ENCODE measurements around the gene GARNL3.

Gene GARNL3

DNA sequence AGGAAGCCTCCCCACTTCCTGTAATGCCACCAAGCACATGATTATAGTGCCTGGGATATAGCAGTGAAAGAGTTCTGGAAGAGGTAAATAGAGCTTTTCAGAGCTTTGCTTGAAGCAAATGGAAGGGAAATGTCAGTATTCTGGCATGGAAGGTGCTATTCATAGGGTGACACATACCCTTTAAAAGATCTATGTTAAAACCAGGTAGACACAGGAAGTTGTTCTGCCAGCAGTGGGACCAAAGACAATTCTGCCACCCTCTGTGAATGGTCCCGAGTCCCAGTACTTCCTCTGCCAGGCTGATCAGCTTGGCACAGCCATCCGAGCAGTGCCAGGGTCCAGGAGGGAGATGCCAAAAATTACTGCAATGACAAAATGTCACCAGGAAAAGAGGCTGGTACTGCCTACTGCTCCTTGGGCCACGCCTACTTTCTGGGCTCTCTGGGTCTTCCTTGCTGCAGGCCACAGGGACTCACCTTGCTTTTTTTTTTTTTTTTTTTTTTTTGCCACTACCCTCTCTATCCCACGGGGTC is 26.7 kb downstream of the GARNL3 start:
- no peaks in the 10 kb centered on the region for H3K9me3 ChIP-seq (ENCODE audit: low read depth, low read length)
- no peak overlapping the region for H3K9ac ChIP-seq (ENCODE audit: insufficient read length)
- DNase-seq (ENCODE audit: low read depth, low spot score) = no peak
- H3K36me3 ChIP-seq (ENCODE audit: insufficient read depth, low read length) = no peaks in the 10 kb centered on the region
- no peak for TF ChIP-seq FOXP2 (optimal IDR thresholded peaks at IDR 0.05; ENCODE audit: control extremely low read depth, extremely low read length, insufficient read depth)
- TF ChIP-seq POLR2AphosphoS5 (IDR thresholded peaks at IDR 0.05; ENCODE audit: borderline replicate concordance, low read depth, low read length) = no peak
- TF ChIP-seq EZH2 (IDR thresholded peaks at IDR 0.05) = no peak
- H3K4me3 ChIP-seq = no peak overlapping the region
- H3K27ac ChIP-seq = no peak overlapping the region

GRCh38 chr9:127292415-127292814 is 27.8 kb downstream of the GARNL3 start:
- no peaks in the 10 kb centered on the region for H3K9me3 ChIP-seq (ENCODE audit: low read depth, low read length)
- no peak overlapping the region for H3K4me3 ChIP-seq
- DNase-seq (ENCODE audit: low read depth, low spot score) = no peak
- no peaks in the 10 kb centered on the region for H3K36me3 ChIP-seq (ENCODE audit: insufficient read depth, low read length)
- no peak overlapping the region for H3K9ac ChIP-seq (ENCODE audit: insufficient read length)
- TF ChIP-seq POLR2AphosphoS5 (IDR thresholded peaks at IDR 0.05; ENCODE audit: borderline replicate concordance, low read depth, low read length) (no peak), FOXP2 (optimal IDR thresholded peaks at IDR 0.05; ENCODE audit: control extremely low read depth, extremely low read length, insufficient read depth) (no peak), EZH2 (IDR thresholded peaks at IDR 0.05) (no peak)
- no peak overlapping the region for H3K27ac ChIP-seq

GRCh38 chr9:127293328-127293727 is 28.8 kb downstream of the GARNL3 start:
- Histone ChIP-seq H3K9me3 (ENCODE audit: low read depth, low read length) (no peaks in the 10 kb centered on the region), H3K36me3 (ENCODE audit: insufficient read depth, low read length) (no peaks in the 10 kb centered on the region), H3K9ac (ENCODE audit: insufficient read length) (no peak overlapping the region), H3K27ac (no peak overlapping the region), H3K4me3 (no peak overlapping the region)
- DNase-seq (ENCODE audit: low read depth, low spot score) = no peak
- TF ChIP-seq FOXP2 (optimal IDR thresholded peaks at IDR 0.05; ENCODE audit: control extremely low read depth, extremely low read length, insufficient read depth) (no peak), POLR2AphosphoS5 (IDR thresholded peaks at IDR 0.05; ENCODE audit: borderline replicate concordance, low read depth, low read length) (no peak), EZH2 (IDR thresholded peaks at IDR 0.05) (no peak)

DNA sequence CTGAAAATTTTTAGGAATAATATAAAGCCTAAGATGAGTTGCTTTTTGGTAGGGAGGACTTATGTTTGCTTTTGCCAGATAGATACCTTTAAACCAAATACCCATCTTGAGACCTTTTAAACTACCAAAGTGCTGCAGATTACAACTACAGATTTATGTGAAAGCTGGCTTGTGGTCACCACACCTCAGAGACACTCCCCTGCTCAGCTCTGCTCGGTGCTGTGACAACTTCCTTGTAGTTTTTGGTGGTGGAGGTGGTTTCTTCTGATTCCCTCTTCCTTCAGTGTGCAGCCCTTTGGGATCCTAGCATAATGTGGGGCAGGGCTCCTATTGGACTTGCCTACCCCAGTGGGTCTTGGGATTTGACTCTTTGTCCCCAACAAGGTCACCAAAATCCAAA is 29.2 kb downstream of the GARNL3 start:
- no peak for DNase-seq (ENCODE audit: low read depth, low spot score)

DNA sequence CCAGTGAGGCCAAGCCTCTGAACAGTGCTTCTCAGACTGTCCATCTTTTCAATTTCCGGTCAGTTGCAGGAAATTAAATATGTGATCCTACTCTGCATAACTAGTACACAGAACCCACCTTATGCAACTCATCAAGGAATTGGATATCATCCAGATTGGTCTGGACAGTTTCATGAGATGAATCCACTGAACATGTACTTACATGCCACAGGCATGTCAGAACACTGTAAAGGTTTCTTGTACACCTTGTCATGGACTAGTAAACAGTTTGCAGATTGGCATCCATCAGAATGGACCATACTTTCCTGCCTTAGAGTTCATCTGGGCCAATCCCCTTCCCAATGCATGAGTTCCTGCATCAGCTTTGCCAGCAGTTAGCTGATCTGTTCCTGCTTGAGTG is 30.4 kb downstream of the GARNL3 start:
- no peak overlapping the region for H3K9ac ChIP-seq (ENCODE audit: insufficient read length)
- H3K27ac ChIP-seq = no peak overlapping the region
- no peak overlapping the region for H3K4me3 ChIP-seq
- TF ChIP-seq POLR2AphosphoS5 (IDR thresholded peaks at IDR 0.05; ENCODE audit: borderline replicate concordance, low read depth, low read length) = no peak
- no peak for TF ChIP-seq EZH2 (IDR thresholded peaks at IDR 0.05)
- no peak for TF ChIP-seq FOXP2 (optimal IDR thresholded peaks at IDR 0.05; ENCODE audit: control extremely low read depth, extremely low read length, insufficient read depth)
- no peaks in the 10 kb centered on the region for H3K9me3 ChIP-seq (ENCODE audit: low read depth, low read length)
- no peak for DNase-seq (ENCODE audit: low read depth, low spot score)
- no peaks in the 10 kb centered on the region for H3K36me3 ChIP-seq (ENCODE audit: insufficient read depth, low read length)

More for the DNA sequence above, 29.2 kb downstream of the GARNL3 start:
- TF ChIP-seq FOXP2 (optimal IDR thresholded peaks at IDR 0.05; ENCODE audit: control extremely low read depth, extremely low read length, insufficient read depth) = no peak
- no peak for TF ChIP-seq POLR2AphosphoS5 (IDR thresholded peaks at IDR 0.05; ENCODE audit: borderline replicate concordance, low read depth, low read length)
- H3K9me3 ChIP-seq (ENCODE audit: low read depth, low read length) = no peaks in the 10 kb centered on the region
- H3K9ac ChIP-seq (ENCODE audit: insufficient read length) = no peak overlapping the region
- H3K27ac ChIP-seq = no peak overlapping the region
- no peak overlapping the region for H3K4me3 ChIP-seq
- no peaks in the 10 kb centered on the region for H3K36me3 ChIP-seq (ENCODE audit: insufficient read depth, low read length)

- TF ChIP-seq EZH2 (IDR thresholded peaks at IDR 0.05) (no peak), FOXP2 (optimal IDR thresholded peaks at IDR 0.05; ENCODE audit: control extremely low read depth, extremely low read length, insufficient read depth) (no peak), POLR2AphosphoS5 (IDR thresholded peaks at IDR 0.05; ENCODE audit: borderline replicate concordance, low read depth, low read length) (no peak)
- no peaks in the 10 kb centered on the region for H3K36me3 ChIP-seq (ENCODE audit: insufficient read depth, low read length)
- DNase-seq (ENCODE audit: low read depth, low spot score) = no peak
These were observed 36.4 kb downstream of the GARNL3 start for GRCh38 chr9:127300886-127301447.

GRCh38 chr9:127303830-127304229 is 39.3 kb downstream of the GARNL3 start:
- Histone ChIP-seq H3K9ac (ENCODE audit: insufficient read length) (no peak overlapping the region), H3K27ac (no peak overlapping the region), H3K9me3 (ENCODE audit: low read depth, low read length) (no peaks in the 10 kb centered on the region), H3K36me3 (ENCODE audit: insufficient read depth, low read length) (no peaks in the 10 kb centered on the region), H3K4me3 (no peak overlapping the region)
- no peak for TF ChIP-seq EZH2 (IDR thresholded peaks at IDR 0.05)
- no peak for TF ChIP-seq POLR2AphosphoS5 (IDR thresholded peaks at IDR 0.05; ENCODE audit: borderline replicate concordance, low read depth, low read length)
- TF ChIP-seq FOXP2 (optimal IDR thresholded peaks at IDR 0.05; ENCODE audit: control extremely low read depth, extremely low read length, insufficient read depth) = no peak
- DNase-seq (ENCODE audit: low read depth, low spot score) = no peak

More at GRCh38 chr9:127300886-127301447, 36.4 kb downstream of the GARNL3 start:
- H3K9me3 ChIP-seq (ENCODE audit: low read depth, low read length) = no peaks in the 10 kb centered on the region
- no peak overlapping the region for H3K27ac ChIP-seq
- no peak overlapping the region for H3K9ac ChIP-seq (ENCODE audit: insufficient read length)
- H3K4me3 ChIP-seq = no peak overlapping the region

DNA sequence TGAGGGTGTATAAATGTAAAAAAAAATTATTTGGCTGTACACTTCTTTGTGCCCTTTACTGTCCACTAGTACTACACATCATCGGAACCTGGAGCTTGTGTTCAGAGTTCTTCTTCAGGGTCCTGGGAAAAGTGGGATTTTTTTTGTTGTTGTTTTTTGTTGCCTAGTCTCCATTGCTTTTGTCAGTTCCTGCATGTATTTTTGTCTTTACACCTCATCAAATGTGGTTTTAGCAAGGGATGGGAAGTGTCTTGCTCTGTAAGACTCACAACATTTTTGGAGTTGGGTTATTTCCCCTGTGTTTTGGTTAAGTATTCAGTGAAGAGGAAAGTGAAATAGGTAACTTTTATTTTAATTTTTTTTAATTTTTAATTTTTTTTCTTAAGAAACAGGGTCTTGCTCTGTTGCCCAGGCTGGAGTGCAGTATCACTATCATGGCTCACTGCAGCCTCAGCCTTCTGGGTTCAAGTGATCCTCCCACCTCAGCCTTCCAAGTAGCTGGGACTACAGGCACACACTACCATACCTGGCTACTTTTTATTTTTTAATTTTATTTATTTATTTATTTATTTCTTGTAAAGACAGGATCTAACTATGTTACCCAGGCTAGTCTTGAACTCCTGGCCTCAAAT is 40.7 kb downstream of the GARNL3 start:
- Histone ChIP-seq H3K4me3 (no peak overlapping the region), H3K36me3 (ENCODE audit: insufficient read depth, low read length) (no peaks in the 10 kb centered on the region), H3K27ac (no peak overlapping the region), H3K9ac (ENCODE audit: insufficient read length) (no peak overlapping the region), H3K9me3 (ENCODE audit: low read depth, low read length) (no peaks in the 10 kb centered on the region)
- no peak for TF ChIP-seq FOXP2 (optimal IDR thresholded peaks at IDR 0.05; ENCODE audit: control extremely low read depth, extremely low read length, insufficient read depth)
- DNase-seq (ENCODE audit: low read depth, low spot score) = no peak
